Stimulated activated naive CD8-positive, alpha-beta T cell treated with anti-CD3 and anti-CD28 coated beads, Interleukin-15, amount 100 ng/mL, for 72 hours (primary cell): ENCODE measurements around the gene HIP1R.
"Not testable (repeated sequence)": the region's sequence is repeated elsewhere in the genome, so short reads cannot be mapped to it uniquely, and the experiment has no call there.

Experiments
- ATAC-seq: fragments of 150-1000 bp; cut with Tn5 transposase; 2 replicates; pipeline ENCODE4 v1.10.0; 2021; ENCODE audit warnings: mild to moderate bottlenecking, moderate library complexity
- DNase-seq, 2 donors: peaks; one replicate each; pipeline ENCODE4 v3.0.0; 2021 to 2022
- H3K27ac Mint-ChIP-seq, 2 donors: one replicate each; pipeline ENCODE4 v1.8.0; 2022; ENCODE audit warnings: mild to moderate bottlenecking in 2 of 2, mixed read lengths in 2 of 2, moderate library complexity in 2 of 2
- H3K27me3 Mint-ChIP-seq: one replicate; pipeline ENCODE4 v1.8.0; 2022; ENCODE audit warnings: mixed read lengths
- H3K4me1 Mint-ChIP-seq: one replicate; pipeline ENCODE4 v1.8.0; 2022; ENCODE audit warnings: mild to moderate bottlenecking, mixed read lengths
- H3K4me3 Mint-ChIP-seq, 2 donors: one replicate each; pipeline ENCODE4 v1.8.0; 2022; ENCODE audit warnings: mild to moderate bottlenecking in 2 of 2, mixed read lengths in 2 of 2, moderate library complexity in 1 of 2
- H3K9me3 Mint-ChIP-seq, 2 donors: one replicate each; pipeline ENCODE4 v1.8.0; 2022; ENCODE audit warnings: mixed read lengths in 2 of 2

The HIP1R gene

GRCh38 chr12:122870867-122871664 lies 35.8 kb downstream of the HIP1R start:
- Mint-ChIP-seq H3K9me3 (no peaks in the 10 kb centered on the region), H3K4me1 (peaks cover 59% of the 10 kb centered on the region), H3K27ac (peak overlapping the region in 1 of 2 donors; percentile 38), H3K4me3 (peak overlapping the region; percentile 75), H3K27me3 (no peaks in the 10 kb centered on the region)
- ATAC-seq (peak; percentile 1), DNase-seq (no peak)

GRCh38 chr12:122871851-122872780 lies 36.9 kb downstream of the HIP1R start:
- DNase-seq (peak in 1 of 2 donors; percentile 73), ATAC-seq (peak; percentile 79)
- no peaks in the 10 kb centered on the region for H3K9me3 Mint-ChIP-seq
- peaks cover 70% of the 10 kb centered on the region for H3K4me1 Mint-ChIP-seq
- no peaks in the 10 kb centered on the region for H3K27me3 Mint-ChIP-seq
- peak overlapping the region; percentile 75 for H3K4me3 Mint-ChIP-seq
- peak overlapping the region; percentile 38 for H3K27ac Mint-ChIP-seq

- H3K9me3 Mint-ChIP-seq = no peaks in the 10 kb centered on the region
- peak overlapping the region; percentile 27 to 75 for H3K4me3 Mint-ChIP-seq
- no peaks in the 10 kb centered on the region for H3K27me3 Mint-ChIP-seq
- H3K27ac Mint-ChIP-seq = no peak overlapping the region
- no peak for DNase-seq
- H3K4me1 Mint-ChIP-seq = peaks cover 78% of the 10 kb centered on the region
- ATAC-seq = no peak
Measured at GRCh38 chr12:122872815-122873361, 37.6 kb downstream of the HIP1R start.

GRCh38 chr12:122873540-122873939 lies 38.3 kb downstream of the HIP1R start:
- H3K4me1 Mint-ChIP-seq = peaks cover 84% of the 10 kb centered on the region
- DNase-seq (no peak), ATAC-seq (no peak)
- no peaks in the 10 kb centered on the region for H3K9me3 Mint-ChIP-seq
- H3K27me3 Mint-ChIP-seq = no peaks in the 10 kb centered on the region
- H3K27ac Mint-ChIP-seq = peak overlapping the region in 1 of 2 donors; percentile 12
- peak overlapping the region; percentile 38 to 70 for H3K4me3 Mint-ChIP-seq

- Mint-ChIP-seq H3K4me3 (peak overlapping the region; percentile 38 to 70), H3K4me1 (peaks cover 86% of the 10 kb centered on the region), H3K27ac (peak overlapping the region in 1 of 2 donors; percentile 76), H3K27me3 (no peaks in the 10 kb centered on the region), H3K9me3 (no peaks in the 10 kb centered on the region)
- ATAC-seq = peak; percentile 62
- DNase-seq = peak in 1 of 2 donors; percentile 45
Measured at GRCh38 chr12:122874081-122874480, 38.8 kb downstream of the HIP1R start.

DNA sequence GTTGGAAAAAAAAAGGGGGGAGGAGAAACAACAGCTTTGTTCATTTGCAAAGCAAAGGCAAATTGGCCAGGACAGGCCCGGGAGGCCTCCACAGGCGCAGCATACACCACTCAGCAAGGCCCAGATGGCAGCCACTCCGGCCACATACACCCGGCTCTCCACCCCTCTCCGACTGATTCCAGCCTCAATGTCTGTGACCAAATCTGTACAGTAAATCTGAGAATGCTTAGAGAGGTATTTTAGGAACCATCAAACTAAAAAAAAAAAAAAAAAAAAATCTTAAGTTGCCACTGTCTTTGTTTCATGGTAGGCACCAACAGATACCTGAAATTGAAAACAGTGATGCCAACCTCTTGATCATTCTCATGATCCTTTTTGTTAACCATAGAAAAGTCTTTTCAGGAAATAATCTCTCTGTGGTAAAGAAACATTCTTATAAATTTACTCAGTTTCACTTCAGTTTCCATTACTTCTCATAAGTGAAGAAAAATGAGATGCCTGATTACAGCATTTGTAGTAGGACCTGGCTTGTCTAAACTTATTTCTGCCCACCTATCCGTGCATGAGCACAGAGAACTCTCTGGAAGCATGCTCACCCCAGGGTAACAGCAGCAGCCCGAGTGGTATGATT lies 40.4 kb downstream of the HIP1R start:
- DNase-seq (peak in 1 of 2 donors; percentile 34), ATAC-seq (peak; percentile 67)
- Mint-ChIP-seq H3K9me3 (no peaks in the 10 kb centered on the region), H3K27ac (peak overlapping the region; percentile 1 to 43), H3K4me1 (peaks cover 99% of the 10 kb centered on the region), H3K4me3 (peak overlapping the region in 1 of 2 donors; percentile 40), H3K27me3 (peaks cover 4% of the 10 kb centered on the region)

DNA sequence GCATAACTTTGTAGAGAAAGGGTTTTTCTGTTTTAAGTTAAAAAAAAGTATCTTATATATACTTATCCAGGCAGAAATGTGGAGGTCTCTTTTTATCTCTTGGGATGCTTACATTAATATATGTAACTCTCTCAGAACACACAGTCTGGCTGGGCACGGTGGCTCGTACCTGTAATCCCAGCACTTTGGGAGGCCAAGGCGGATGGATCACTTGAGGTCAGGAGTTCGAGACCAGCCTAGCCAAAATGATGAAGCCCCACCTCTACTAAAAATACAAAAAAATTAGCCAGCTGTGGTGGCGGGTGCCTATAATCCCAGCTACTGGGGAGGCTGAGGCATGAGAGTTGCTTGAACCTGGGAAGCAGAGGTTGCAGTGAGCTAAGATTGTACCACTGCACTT lies 41.0 kb downstream of the HIP1R start:
- peaks cover 99% of the 10 kb centered on the region for H3K4me1 Mint-ChIP-seq
- DNase-seq, ATAC-seq, H3K9me3 Mint-ChIP-seq, H3K27me3 Mint-ChIP-seq: not testable (repeated sequence)
- peak overlapping the region in 1 of 2 donors; percentile 40 for H3K4me3 Mint-ChIP-seq
- H3K27ac Mint-ChIP-seq = peak overlapping the region in 1 of 2 donors; percentile 1

DNA sequence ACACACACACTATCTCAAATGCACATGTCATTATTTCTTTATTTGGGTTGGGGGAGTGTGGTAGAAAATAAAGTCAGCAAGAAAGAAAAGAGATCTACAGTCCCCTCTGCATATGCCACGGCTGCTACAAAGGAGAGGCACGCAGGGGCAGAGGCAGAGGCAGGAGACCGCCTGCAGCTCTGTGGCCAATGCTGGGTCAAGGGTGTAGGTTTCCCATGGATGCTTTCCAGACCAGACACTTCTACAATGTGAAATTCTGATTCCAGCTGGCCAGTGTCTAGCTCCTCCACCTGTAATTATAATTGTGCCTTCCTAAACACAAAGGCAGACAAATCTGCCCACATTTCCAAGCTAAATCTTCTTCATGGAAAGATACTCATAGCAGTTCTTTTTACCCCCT lies 41.5 kb downstream of the HIP1R start:
- DNase-seq (no peak), ATAC-seq (no peak)
- no peaks in the 10 kb centered on the region for H3K9me3 Mint-ChIP-seq
- H3K4me3 Mint-ChIP-seq = peak overlapping the region in 1 of 2 donors; percentile 36
- peaks cover 9% of the 10 kb centered on the region for H3K27me3 Mint-ChIP-seq
- peaks cover 99% of the 10 kb centered on the region for H3K4me1 Mint-ChIP-seq
- no peak overlapping the region for H3K27ac Mint-ChIP-seq

- Mint-ChIP-seq H3K9me3 (peaks cover 5 to 7% of the 10 kb centered on the region in 2 donors), H3K4me3 (peak overlapping the region; percentile 33 to 41), H3K27ac (peak overlapping the region in 1 of 2 donors; percentile 53), H3K27me3 (peaks cover 9% of the 10 kb centered on the region), H3K4me1 (peaks cover 99% of the 10 kb centered on the region)
- no peak for ATAC-seq
- no peak for DNase-seq
Measured at GRCh38 chr12:122878780-122879612, 43.7 kb downstream of the HIP1R start.

DNA sequence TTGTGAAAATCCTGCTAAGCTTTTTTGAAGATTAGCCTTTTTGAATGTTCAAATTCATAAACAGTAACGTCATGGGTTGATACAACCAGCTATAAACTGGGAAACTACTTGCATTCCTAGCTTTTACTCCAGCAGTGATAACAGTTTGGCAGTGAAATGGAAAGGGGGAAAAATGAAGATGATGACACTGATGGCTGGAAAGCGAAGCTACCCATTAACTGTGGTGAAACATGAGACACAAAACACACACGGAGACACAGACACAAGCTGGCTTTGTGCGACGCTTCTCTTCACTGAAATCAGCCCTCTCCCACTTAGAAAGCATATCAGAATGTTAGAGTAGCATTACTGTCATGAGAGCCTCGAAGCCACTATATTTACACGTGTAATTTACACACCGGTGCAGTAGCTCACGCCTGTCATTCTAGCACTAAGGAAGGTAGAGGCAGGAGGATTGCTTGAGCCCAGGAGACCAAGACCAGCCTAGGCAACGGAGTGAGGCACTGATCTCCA lies 45.0 kb downstream of the HIP1R start:
- no peak overlapping the region for H3K27ac Mint-ChIP-seq
- no peak for DNase-seq
- peaks cover 9% of the 10 kb centered on the region for H3K27me3 Mint-ChIP-seq
- no peak for ATAC-seq
- H3K9me3 Mint-ChIP-seq = peaks cover 5 to 7% of the 10 kb centered on the region in 2 donors
- peaks cover 97% of the 10 kb centered on the region for H3K4me1 Mint-ChIP-seq
- H3K4me3 Mint-ChIP-seq = no peak overlapping the region

- no peak overlapping the region for H3K27ac Mint-ChIP-seq
- peaks cover 9% of the 10 kb centered on the region for H3K27me3 Mint-ChIP-seq
- DNase-seq = no peak
- H3K9me3 Mint-ChIP-seq = peaks cover 5 to 7% of the 10 kb centered on the region in 2 donors
- peak; percentile 47 for ATAC-seq
- H3K4me1 Mint-ChIP-seq = peaks cover 93% of the 10 kb centered on the region
- H3K4me3 Mint-ChIP-seq = no peak overlapping the region
Measured at GRCh38 chr12:122880668-122881067, 45.4 kb downstream of the HIP1R start.

DNA sequence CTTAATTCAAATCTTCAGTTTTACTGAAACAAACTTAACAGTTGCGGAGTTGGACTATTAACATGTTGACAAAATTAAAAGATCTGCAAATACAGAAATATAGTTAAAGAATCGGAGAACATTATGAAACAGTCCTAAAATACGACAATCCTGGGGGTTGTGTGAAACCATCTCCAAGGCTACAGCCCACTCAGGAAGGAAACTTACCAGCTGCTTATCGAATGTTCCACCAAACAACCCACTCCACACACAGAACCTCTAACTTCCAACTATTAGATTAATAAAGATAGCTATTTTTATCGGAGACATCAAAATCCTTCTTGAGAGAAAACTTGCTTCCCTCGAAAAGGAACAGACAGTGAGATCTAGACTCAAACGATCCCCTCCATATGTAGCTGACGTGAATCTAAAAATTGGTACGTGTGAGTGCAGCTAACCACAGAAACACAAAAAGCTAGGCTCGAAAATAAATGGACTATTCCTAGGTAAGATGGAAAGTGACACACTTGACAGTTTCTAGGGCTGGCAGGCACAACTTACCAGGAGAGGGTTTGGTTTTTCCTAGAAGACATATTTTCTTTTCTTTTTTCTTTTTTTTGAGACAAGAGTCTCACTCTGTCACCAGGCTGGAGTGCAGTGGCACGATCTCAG lies 47.8 kb downstream of the HIP1R start:
- ATAC-seq = no peak

GRCh38 chr12:122884091-122884826 lies 49.0 kb downstream of the HIP1R start:
- H3K9me3 Mint-ChIP-seq = peaks cover 5 to 7% of the 10 kb centered on the region in 2 donors
- DNase-seq (no peak), ATAC-seq (no peak)
- peaks cover 9% of the 10 kb centered on the region for H3K27me3 Mint-ChIP-seq
- H3K27ac Mint-ChIP-seq = no peak overlapping the region
- H3K4me1 Mint-ChIP-seq = peaks cover 92% of the 10 kb centered on the region
- H3K4me3 Mint-ChIP-seq = peak overlapping the region; percentile 46 to 49

More for the DNA sequence above, 47.8 kb downstream of the HIP1R start:
- peak overlapping the region; percentile 46 to 60 for H3K4me3 Mint-ChIP-seq
- peaks cover 9% of the 10 kb centered on the region for H3K27me3 Mint-ChIP-seq
- DNase-seq = no peak
- peak overlapping the region in 1 of 2 donors; percentile 3 for H3K27ac Mint-ChIP-seq
- peaks cover 92% of the 10 kb centered on the region for H3K4me1 Mint-ChIP-seq
- H3K9me3 Mint-ChIP-seq = peaks cover 5 to 7% of the 10 kb centered on the region in 2 donors
